HepG2 (cell line): Measurements from ENCODE around the gene PRPF38B. TPM values are rescaled to one million over a fixed set of nuclear protein-coding genes. Genes with fewer than 3 reads are reported as not detected.

Source experiments
- BRD4 ChIP-seq: sonication (generic); formaldehyde crosslinking; IDR thresholded peaks from 2 replicates; pipeline ENCODE4 v1.4.0; 2020; ENCODE audit warnings: missing genetic modification reagents
- HOXA9 ChIP-seq: sonication (generic); formaldehyde crosslinking; IDR thresholded peaks from 2 replicates; pipeline ENCODE4 v1.8.1; 2022; ENCODE audit warnings: missing genetic modification reagents, mild to moderate bottlenecking, moderate library complexity, borderline replicate concordance
- MAFK ChIP-seq, 2 experiments: IDR thresholded peaks in 1 of 2; conservative IDR thresholded peaks in 1 of 2; 2 replicates each; pipeline ENCODE4 v1.6.1; 2011; ENCODE audit warnings: improper control_type of control experiment in 2 of 2, low read length in 2 of 2
- MIXL1 ChIP-seq: IDR thresholded peaks from 2 replicates; pipeline ENCODE4 v1.6.1; 2016
- NFKBIZ ChIP-seq: IDR thresholded peaks from 2 replicates; pipeline ENCODE4 v1.6.1; 2018; ENCODE audit warnings: missing genetic modification reagents, missing compliant biosample characterization
- ZNF3 ChIP-seq: IDR thresholded peaks from 2 replicates; pipeline ENCODE4 v1.7.0; 2017; ENCODE audit warnings: inconsistent platforms
- ZNF782 ChIP-seq: sonication (generic); formaldehyde crosslinking; IDR thresholded peaks from 2 replicates; pipeline ENCODE4 v1.4.0; 2020; ENCODE audit warnings: missing genetic modification reagents, mild to moderate bottlenecking, borderline replicate concordance
- ZSCAN30 ChIP-seq: sonication (generic); formaldehyde crosslinking; IDR thresholded peaks from 2 replicates; pipeline ENCODE4 v1.5.0; 2020; ENCODE audit warnings: mild to moderate bottlenecking, missing genetic modification reagents
- polyA plus RNA-seq, 8 experiments: library from polyadenylated mRNA; depleted of rRNA in 3 of 8; stranded (reverse) in 7 of 8; unstranded in 1 of 8; fragments of >200 nt; fragmentation: Illumina TruSeq in 4 of 8; extraction: Trizol in 4 of 8; gene quantifications; 2 replicates each; pipeline versions ENCODE4 v1.2.1 to v1.2.3, GENCODE V29; 2011 to 2016; ENCODE audit warnings: low read depth in 4 of 8, missing spikeins in 1 of 8, mixed read lengths in 1 of 8; ENCODE audit not compliant: insufficient read depth in 1 of 8
- total RNA-seq, 5 experiments: library from RNA; depleted of rRNA; stranded (reverse); fragments of >200 nt; fragmentation: Illumina TruSeq; extraction: Trizol; gene quantifications; 2 replicates each; pipeline ENCODE4 v1.2.3, GENCODE V29; 2016; ENCODE audit warnings: low read depth in 1 of 5
- TF ChIP-seq, protein P1 (sequence below), 2 experiments: fragments of 450-650 bp in 1 of 2; sonication (generic) in 1 of 2; formaldehyde crosslinking in 1 of 2; IDR thresholded peaks; 2 replicates each; pipeline versions ENCODE4 v1.6.1 to v1.8.0; 2016 to 2022; ENCODE audit warnings: antibody characterized with exemption in 1 of 2, mild to moderate bottlenecking in 1 of 2, missing genetic modification reagents in 1 of 2
- TF ChIP-seq, protein P2 (sequence below): sonication (generic); formaldehyde crosslinking; IDR thresholded peaks from 2 replicates; pipeline ENCODE4 v1.4.0; 2020; ENCODE audit warnings: low read depth, mild to moderate bottlenecking, missing genetic modification reagents
- TF ChIP-seq, protein P3 (sequence below): sonication (generic); formaldehyde crosslinking; IDR thresholded peaks from 2 replicates; pipeline ENCODE4 v1.9.0; 2021; ENCODE audit warnings: missing genetic modification reagents, borderline replicate concordance
- TF ChIP-seq, protein P4 (sequence below): sonication (generic); IDR thresholded peaks from 2 replicates; pipeline ENCODE4 v1.6.1; 2016; ENCODE audit warnings: low read depth, borderline replicate concordance

PRPF38B gene
- total and polyA plus RNA-seq, 2 of the 13 experiments (the other 11 are each of a cell fraction or from before 2014, with no cell fraction given): 25.7 to 29.7 TPM

DNA sequence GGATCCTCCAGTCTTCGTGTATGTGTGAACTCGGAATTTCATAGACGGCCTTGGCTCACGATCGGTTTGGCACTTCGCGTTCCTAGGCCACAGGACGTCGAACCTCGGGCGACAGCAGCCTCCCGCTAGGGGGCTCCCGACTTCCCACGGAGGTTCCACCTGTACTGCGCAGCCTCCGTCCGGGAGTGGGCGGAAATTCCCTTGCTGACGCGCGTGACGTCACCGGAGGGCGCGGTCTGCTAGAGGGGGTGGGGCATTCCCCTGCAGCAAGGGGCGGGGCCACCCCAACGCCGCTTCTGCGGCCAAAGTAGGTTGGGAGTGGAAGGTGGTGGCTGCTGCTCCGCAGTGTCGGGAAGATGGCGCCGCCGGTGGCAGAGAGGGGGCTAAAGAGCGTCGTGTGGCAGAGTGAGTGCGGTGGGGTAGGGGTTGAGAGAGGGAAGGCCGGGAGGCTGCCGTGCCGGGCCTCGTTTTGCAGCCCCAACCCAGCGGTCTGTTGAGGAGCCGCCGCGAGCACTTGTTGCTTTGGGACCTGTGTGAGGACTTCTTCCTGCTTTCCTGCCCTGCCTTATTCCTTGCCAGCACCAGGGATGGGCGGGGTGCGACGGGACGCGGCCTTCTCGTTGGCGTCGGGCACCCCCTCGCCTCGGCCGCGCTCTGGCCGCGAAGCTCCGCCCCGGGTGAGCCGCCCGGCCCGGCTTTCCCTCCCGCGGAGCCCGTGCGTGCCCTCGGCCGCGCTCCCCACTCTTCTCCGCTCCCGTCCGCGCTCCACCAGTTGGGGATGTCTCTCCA is 54.5 kb downstream of the PRPF38B start, which contains the start of gene STXBP3 (continued):
- TF ChIP-seq, protein P1, sequence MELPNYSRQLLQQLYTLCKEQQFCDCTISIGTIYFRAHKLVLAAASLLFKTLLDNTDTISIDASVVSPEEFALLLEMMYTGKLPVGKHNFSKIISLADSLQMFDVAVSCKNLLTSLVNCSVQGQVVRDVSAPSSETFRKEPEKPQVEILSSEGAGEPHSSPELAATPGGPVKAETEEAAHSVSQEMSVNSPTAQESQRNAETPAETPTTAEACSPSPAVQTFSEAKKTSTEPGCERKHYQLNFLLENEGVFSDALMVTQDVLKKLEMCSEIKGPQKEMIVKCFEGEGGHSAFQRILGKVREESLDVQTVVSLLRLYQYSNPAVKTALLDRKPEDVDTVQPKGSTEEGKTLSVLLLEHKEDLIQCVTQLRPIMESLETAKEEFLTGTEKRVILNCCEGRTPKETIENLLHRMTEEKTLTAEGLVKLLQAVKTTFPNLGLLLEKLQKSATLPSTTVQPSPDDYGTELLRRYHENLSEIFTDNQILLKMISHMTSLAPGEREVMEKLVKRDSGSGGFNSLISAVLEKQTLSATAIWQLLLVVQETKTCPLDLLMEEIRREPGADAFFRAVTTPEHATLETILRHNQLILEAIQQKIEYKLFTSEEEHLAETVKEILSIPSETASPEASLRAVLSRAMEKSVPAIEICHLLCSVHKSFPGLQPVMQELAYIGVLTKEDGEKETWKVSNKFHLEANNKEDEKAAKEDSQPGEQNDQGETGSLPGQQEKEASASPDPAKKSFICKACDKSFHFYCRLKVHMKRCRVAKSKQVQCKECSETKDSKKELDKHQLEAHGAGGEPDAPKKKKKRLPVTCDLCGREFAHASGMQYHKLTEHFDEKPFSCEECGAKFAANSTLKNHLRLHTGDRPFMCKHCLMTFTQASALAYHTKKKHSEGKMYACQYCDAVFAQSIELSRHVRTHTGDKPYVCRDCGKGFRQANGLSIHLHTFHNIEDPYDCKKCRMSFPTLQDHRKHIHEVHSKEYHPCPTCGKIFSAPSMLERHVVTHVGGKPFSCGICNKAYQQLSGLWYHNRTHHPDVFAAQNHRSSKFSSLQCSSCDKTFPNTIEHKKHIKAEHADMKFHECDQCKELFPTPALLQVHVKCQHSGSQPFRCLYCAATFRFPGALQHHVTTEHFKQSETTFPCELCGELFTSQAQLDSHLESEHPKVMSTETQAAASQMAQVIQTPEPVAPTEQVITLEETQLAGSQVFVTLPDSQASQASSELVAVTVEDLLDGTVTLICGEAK (IDR thresholded peaks at IDR 0.05): no peak
- TF ChIP-seq, protein P1 (CRISPR knock-in tag; IDR thresholded peaks at IDR 0.05): peak; percentile 22; the same call in 1 of the 2 replicates
- TF ChIP-seq, protein P2, sequence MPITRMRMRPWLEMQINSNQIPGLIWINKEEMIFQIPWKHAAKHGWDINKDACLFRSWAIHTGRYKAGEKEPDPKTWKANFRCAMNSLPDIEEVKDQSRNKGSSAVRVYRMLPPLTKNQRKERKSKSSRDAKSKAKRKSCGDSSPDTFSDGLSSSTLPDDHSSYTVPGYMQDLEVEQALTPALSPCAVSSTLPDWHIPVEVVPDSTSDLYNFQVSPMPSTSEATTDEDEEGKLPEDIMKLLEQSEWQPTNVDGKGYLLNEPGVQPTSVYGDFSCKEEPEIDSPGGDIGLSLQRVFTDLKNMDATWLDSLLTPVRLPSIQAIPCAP (CRISPR knock-in tag): no peak
- TF ChIP-seq MAFK (conservative IDR thresholded peaks at IDR 0.05 in 1 of 2, IDR thresholded peaks at IDR 0.05 in 1 of 2; ENCODE audit: low read length in 2 of 2) (no peak), NFKBIZ (CRISPR knock-in tag) (peak; percentile 72), HOXA9 (CRISPR knock-in tag) (no peak), ZSCAN30 (0 out of 2 replicates have a peak, but pooled peaks have one; percentile 35), ZNF3 (no peak), MIXL1 (CRISPR knock-in tag) (no peak), ZNF782 (CRISPR knock-in tag) (peak; percentile 16; the same call in 1 of the 2 replicates), BRD4 (CRISPR knock-in tag) (peak; percentile 94)
- TF ChIP-seq, protein P3, sequence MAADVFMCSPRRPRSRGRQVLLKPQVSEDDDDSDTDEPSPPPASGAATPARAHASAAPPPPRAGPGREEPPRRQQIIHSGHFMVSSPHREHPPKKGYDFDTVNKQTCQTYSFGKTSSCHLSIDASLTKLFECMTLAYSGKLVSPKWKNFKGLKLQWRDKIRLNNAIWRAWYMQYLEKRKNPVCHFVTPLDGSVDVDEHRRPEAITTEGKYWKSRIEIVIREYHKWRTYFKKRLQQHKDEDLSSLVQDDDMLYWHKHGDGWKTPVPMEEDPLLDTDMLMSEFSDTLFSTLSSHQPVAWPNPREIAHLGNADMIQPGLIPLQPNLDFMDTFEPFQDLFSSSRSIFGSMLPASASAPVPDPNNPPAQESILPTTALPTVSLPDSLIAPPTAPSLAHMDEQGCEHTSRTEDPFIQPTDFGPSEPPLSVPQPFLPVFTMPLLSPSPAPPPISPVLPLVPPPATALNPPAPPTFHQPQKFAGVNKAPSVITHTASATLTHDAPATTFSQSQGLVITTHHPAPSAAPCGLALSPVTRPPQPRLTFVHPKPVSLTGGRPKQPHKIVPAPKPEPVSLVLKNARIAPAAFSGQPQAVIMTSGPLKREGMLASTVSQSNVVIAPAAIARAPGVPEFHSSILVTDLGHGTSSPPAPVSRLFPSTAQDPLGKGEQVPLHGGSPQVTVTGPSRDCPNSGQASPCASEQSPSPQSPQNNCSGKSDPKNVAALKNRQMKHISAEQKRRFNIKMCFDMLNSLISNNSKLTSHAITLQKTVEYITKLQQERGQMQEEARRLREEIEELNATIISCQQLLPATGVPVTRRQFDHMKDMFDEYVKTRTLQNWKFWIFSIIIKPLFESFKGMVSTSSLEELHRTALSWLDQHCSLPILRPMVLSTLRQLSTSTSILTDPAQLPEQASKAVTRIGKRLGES: 0 out of 2 replicates have a peak, but pooled peaks have one; percentile 37
- TF ChIP-seq, protein P4, sequence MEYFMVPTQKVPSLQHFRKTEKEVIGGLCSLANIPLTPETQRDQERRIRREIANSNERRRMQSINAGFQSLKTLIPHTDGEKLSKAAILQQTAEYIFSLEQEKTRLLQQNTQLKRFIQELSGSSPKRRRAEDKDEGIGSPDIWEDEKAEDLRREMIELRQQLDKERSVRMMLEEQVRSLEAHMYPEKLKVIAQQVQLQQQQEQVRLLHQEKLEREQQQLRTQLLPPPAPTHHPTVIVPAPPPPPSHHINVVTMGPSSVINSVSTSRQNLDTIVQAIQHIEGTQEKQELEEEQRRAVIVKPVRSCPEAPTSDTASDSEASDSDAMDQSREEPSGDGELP: no peak; the same call in 1 of the 2 replicates
